Measurements from ENCODE around the gene RHEBL1.

The RHEBL1 gene

DNA sequence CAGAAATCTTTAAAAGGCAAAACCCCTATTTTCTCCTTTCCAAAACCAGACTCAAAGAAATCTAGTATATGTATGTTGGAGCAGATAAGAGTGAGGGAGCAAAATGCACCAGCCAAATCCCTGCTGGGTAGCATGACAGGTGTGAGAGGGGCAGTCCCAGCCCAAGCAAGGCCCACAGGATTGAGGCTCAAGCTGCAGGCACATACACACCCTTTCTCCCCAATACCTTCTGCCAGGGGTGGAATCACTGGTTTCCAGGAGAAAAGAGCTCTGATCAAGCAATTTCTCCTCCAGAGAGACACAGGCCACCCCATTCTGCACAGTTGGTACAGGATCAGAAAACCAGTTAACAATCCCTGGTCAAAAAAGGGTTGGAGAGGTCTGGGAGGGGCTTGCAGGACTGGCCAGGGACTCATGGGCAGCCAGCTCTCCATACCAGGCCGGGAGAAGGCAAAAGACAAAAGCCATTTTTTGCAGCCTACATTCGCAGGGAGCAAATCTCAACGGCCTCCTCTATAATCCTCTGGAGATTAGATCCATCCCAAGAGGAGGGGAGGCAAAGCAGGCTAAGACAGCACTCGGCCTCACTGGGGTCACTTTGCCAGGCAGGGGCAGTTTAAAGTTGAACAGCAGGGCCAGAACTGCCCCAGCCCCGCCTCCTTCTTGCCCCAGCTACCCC lies 11.3 kb downstream of the RHEBL1 start:
- no peak overlapping the region for H3K23ac ChIP-seq (ENCODE audit: low read depth, low read length, poor library complexity)
- no peak overlapping the region for H4K8ac ChIP-seq (ENCODE audit: low read depth, low read length)
- H3K79me1 ChIP-seq (ENCODE audit: low read depth, low read length): peaks cover 17% of the 10 kb centered on the region
- DNase-seq (ENCODE audit: low spot score): no peak
- H3K9me3 ChIP-seq (replicated peaks in 1 of 2; ENCODE audit: control insufficient read depth in 2 of 2, insufficient read depth in 1 of 2, low read depth in 1 of 2, low read length in 2 of 2): no peaks in the 10 kb centered on the region
- H3K36me3 ChIP-seq (replicated peaks in 1 of 2; ENCODE audit: control insufficient read depth in 2 of 2, insufficient read depth in 2 of 2, low read length in 2 of 2): peaks cover 20 to 44% of the 10 kb centered on the region in 2 donors
- peak overlapping the region; percentile 80 to 98 for H3K4me3 ChIP-seq (ENCODE audit: low read length in 2 of 2)
- H2AK5ac ChIP-seq (ENCODE audit: low read depth, low read length): no peak overlapping the region
- peak overlapping the region; percentile 95 for H3K4me2 ChIP-seq (ENCODE audit: insufficient read depth, low read length, poor library complexity, severe bottlenecking)
- H2BK12ac ChIP-seq (ENCODE audit: low read length): no peak overlapping the region
- H3K14ac ChIP-seq (ENCODE audit: low read length): no peak overlapping the region
- H3K9ac ChIP-seq (ENCODE audit: low read depth, low read length, poor library complexity): peak overlapping the region; percentile 81
- no peak overlapping the region for H3K4ac ChIP-seq (ENCODE audit: low read length)
- H3K27ac ChIP-seq (replicated peaks; ENCODE audit: low read length): no peak overlapping the region
- no peak overlapping the region for H2BK5ac ChIP-seq (ENCODE audit: low read length)
- no CpG with 5 or more reads among the region's 5 CpGs for WGBS, 2 donors (ENCODE audit: extremely low coverage in 2 of 2, insufficient read length in 2 of 2, insufficient replicate concordance in 1 of 2)
- no peak overlapping the region for H2BK120ac ChIP-seq (ENCODE audit: low read depth, low read length)
- H2AFZ ChIP-seq (ENCODE audit: low read length): no peak overlapping the region
- no peak overlapping the region for H4K91ac ChIP-seq (ENCODE audit: low read depth, low read length, poor library complexity)
- peaks cover 26 to 32% of the 10 kb centered on the region in 2 donors for H3K4me1 ChIP-seq (ENCODE audit: control insufficient read depth in 2 of 2, insufficient read depth in 1 of 2, low read depth in 1 of 2, low read length in 2 of 2)
- no peak overlapping the region for H3K18ac ChIP-seq (ENCODE audit: low read length)
- no peak overlapping the region for H2BK15ac ChIP-seq (ENCODE audit: low read length)
- no peaks in the 10 kb centered on the region for H3K27me3 ChIP-seq (ENCODE audit: control insufficient read depth in 3 of 3, insufficient read depth in 3 of 3, low read depth in 1 of 3, low read length in 3 of 3)

DNA sequence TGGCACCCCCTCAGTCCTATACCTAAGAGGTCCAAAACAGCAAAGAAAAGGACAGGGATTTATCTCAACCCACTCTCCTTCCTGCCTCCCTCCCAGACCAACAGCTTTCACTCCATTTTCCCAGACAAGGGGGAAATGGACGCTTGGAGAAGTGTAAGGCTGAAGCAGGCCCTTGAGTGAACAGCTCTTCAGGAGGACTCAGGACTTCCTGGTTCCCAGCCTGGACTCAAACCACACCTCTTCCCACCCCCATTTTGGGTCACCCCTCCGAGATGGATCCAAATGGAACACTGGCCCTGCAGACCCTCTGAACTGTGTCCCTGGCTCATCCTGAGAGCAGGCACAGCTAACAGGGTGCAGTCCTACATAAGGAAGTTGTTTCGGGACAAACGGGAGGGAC lies 11.9 kb downstream of the RHEBL1 start:
- peaks cover 26 to 32% of the 10 kb centered on the region in 2 donors for H3K4me1 ChIP-seq (ENCODE audit: control insufficient read depth in 2 of 2, insufficient read depth in 1 of 2, low read depth in 1 of 2, low read length in 2 of 2)
- H3K27ac ChIP-seq (replicated peaks; ENCODE audit: low read length): no peak overlapping the region
- H2BK120ac ChIP-seq (ENCODE audit: low read depth, low read length): no peak overlapping the region
- H3K4ac ChIP-seq (ENCODE audit: low read length): no peak overlapping the region
- H2BK5ac ChIP-seq (ENCODE audit: low read length): no peak overlapping the region
- H3K27me3 ChIP-seq (ENCODE audit: control insufficient read depth in 3 of 3, insufficient read depth in 3 of 3, low read depth in 1 of 3, low read length in 3 of 3): no peaks in the 10 kb centered on the region
- no CpG with 5 or more reads among the region's 4 CpGs for whole genome bisulfite sequencing, 2 donors (ENCODE audit: extremely low coverage in 2 of 2, insufficient read length in 2 of 2, insufficient replicate concordance in 1 of 2)
- H3K9ac ChIP-seq (ENCODE audit: low read depth, low read length, poor library complexity): peak overlapping the region; percentile 83
- DNase-seq (ENCODE audit: low spot score): no peak
- no peak overlapping the region for H3K14ac ChIP-seq (ENCODE audit: low read length)
- H3K9me3 ChIP-seq (replicated peaks in 1 of 2; ENCODE audit: control insufficient read depth in 2 of 2, insufficient read depth in 1 of 2, low read depth in 1 of 2, low read length in 2 of 2): no peaks in the 10 kb centered on the region
- H4K91ac ChIP-seq (ENCODE audit: low read depth, low read length, poor library complexity): no peak overlapping the region
- no peak overlapping the region for H2AK5ac ChIP-seq (ENCODE audit: low read depth, low read length)
- peak overlapping the region in 1 of 2 donors; percentile 80 for H3K4me3 ChIP-seq (ENCODE audit: low read length in 2 of 2)
- no peak overlapping the region for H3K23ac ChIP-seq (ENCODE audit: low read depth, low read length, poor library complexity)
- no peak overlapping the region for H2BK15ac ChIP-seq (ENCODE audit: low read length)
- no peak overlapping the region for H4K8ac ChIP-seq (ENCODE audit: low read depth, low read length)
- peaks cover 17% of the 10 kb centered on the region for H3K79me1 ChIP-seq (ENCODE audit: low read depth, low read length)
- H2AFZ ChIP-seq (ENCODE audit: low read length): no peak overlapping the region
- H3K36me3 ChIP-seq (replicated peaks in 1 of 2; ENCODE audit: control insufficient read depth in 2 of 2, insufficient read depth in 2 of 2, low read length in 2 of 2): peaks cover 26 to 50% of the 10 kb centered on the region in 2 donors
- H3K18ac ChIP-seq (ENCODE audit: low read length): no peak overlapping the region
- no peak overlapping the region for H2BK12ac ChIP-seq (ENCODE audit: low read length)
- H3K4me2 ChIP-seq (ENCODE audit: insufficient read depth, low read length, poor library complexity, severe bottlenecking): peak overlapping the region; percentile 95

DNA sequence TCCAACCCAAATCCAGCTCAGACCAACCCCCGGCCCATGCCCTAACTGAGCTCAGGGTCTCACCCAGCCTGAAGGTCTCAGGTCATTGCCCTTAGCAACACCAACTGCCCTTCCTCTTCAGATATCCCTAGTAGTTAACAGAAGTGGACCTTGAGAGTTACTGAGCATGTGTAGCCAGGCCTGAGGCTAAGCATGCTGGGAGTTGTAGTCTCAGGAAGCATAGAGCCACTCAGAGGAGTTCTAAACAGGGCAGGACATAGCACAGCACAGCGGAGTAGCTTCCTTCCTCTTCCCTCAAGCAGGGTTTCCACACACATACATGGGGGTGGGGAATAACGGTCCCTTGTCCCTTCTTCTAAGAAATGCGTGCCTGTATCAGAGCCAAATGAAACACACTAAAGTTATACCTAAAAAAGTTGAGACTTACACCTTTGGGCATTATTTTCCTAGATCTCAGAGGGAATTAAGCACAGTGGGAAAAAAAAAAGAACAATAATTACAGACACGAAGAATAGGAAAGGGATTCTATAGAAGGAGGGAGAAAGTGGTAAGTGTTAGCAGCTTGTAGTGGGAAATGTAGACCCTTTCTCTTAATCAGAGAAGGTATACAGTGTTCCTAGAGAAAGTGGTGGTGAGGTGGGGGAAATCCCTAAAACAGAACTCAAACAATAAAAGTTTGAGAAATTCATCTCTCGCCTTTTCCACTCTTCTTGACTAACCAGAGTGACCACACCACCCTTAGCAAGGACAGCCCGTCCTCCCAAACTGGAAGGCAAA lies 13.6 kb downstream of the RHEBL1 start:
- H2AK5ac ChIP-seq (ENCODE audit: low read depth, low read length): no peak overlapping the region
- H3K79me1 ChIP-seq (ENCODE audit: low read depth, low read length): peaks cover 17% of the 10 kb centered on the region
- H3K14ac ChIP-seq (ENCODE audit: low read length): no peak overlapping the region
- no peak overlapping the region for H2AFZ ChIP-seq (ENCODE audit: low read length)
- no peak overlapping the region for H3K27ac ChIP-seq (replicated peaks; ENCODE audit: low read length)
- H3K4me1 ChIP-seq (ENCODE audit: control insufficient read depth in 2 of 2, insufficient read depth in 1 of 2, low read depth in 1 of 2, low read length in 2 of 2): peaks cover 24 to 29% of the 10 kb centered on the region in 2 donors
- no peak overlapping the region for H2BK5ac ChIP-seq (ENCODE audit: low read length)
- DNase-seq (ENCODE audit: low spot score): no peak
- no peak overlapping the region for H2BK12ac ChIP-seq (ENCODE audit: low read length)
- no peak overlapping the region for H3K4me3 ChIP-seq (ENCODE audit: low read length in 2 of 2)
- H3K36me3 ChIP-seq (replicated peaks in 1 of 2; ENCODE audit: control insufficient read depth in 2 of 2, insufficient read depth in 2 of 2, low read length in 2 of 2): peaks cover 41 to 68% of the 10 kb centered on the region in 2 donors
- H2BK15ac ChIP-seq (ENCODE audit: low read length): no peak overlapping the region
- H3K4me2 ChIP-seq (ENCODE audit: insufficient read depth, low read length, poor library complexity, severe bottlenecking): no peak overlapping the region
- no peak overlapping the region for H4K91ac ChIP-seq (ENCODE audit: low read depth, low read length, poor library complexity)
- H3K27me3 ChIP-seq (ENCODE audit: control insufficient read depth in 3 of 3, insufficient read depth in 3 of 3, low read depth in 1 of 3, low read length in 3 of 3): no peaks in the 10 kb centered on the region
- no peak overlapping the region for H3K9ac ChIP-seq (ENCODE audit: low read depth, low read length, poor library complexity)
- H4K8ac ChIP-seq (ENCODE audit: low read depth, low read length): no peak overlapping the region
- no peak overlapping the region for H3K18ac ChIP-seq (ENCODE audit: low read length)
- H2BK120ac ChIP-seq (ENCODE audit: low read depth, low read length): no peak overlapping the region
- no peak overlapping the region for H3K4ac ChIP-seq (ENCODE audit: low read length)
- no CpG with 5 or more reads among the region's 7 CpGs for WGBS, 2 donors (ENCODE audit: extremely low coverage in 2 of 2, insufficient read length in 2 of 2, insufficient replicate concordance in 1 of 2)
- H3K9me3 ChIP-seq (replicated peaks in 1 of 2; ENCODE audit: control insufficient read depth in 2 of 2, insufficient read depth in 1 of 2, low read depth in 1 of 2, low read length in 2 of 2): no peaks in the 10 kb centered on the region
- H3K23ac ChIP-seq (ENCODE audit: low read depth, low read length, poor library complexity): no peak overlapping the region

DNA sequence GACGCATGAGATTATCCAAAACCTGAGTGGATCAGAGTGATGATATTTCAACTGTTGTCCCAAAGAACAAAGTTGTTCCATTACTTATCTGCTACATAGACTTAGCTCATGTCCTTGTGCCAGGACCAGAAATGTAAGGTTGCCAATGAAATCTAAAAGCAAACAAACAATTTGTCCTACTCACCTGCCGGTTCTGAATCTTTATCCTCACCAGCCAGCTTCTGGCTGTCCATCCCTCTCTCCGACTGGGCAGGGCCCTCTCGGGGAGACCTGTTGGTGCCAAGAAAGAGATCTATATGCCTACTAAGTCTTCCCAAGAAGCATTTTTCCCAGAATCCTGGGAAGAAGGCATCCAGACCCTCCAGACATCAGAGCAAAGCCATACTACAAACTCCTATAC lies 14.7 kb downstream of the RHEBL1 start:
- H2AFZ ChIP-seq (ENCODE audit: low read length): no peak overlapping the region
- no peak overlapping the region for H3K9ac ChIP-seq (ENCODE audit: low read depth, low read length, poor library complexity)
- DNase-seq (ENCODE audit: low spot score): no peak
- H3K18ac ChIP-seq (ENCODE audit: low read length): no peak overlapping the region
- no peaks in the 10 kb centered on the region for H3K9me3 ChIP-seq (replicated peaks in 1 of 2; ENCODE audit: control insufficient read depth in 2 of 2, insufficient read depth in 1 of 2, low read depth in 1 of 2, low read length in 2 of 2)
- H3K23ac ChIP-seq (ENCODE audit: low read depth, low read length, poor library complexity): no peak overlapping the region
- no peak overlapping the region for H2BK15ac ChIP-seq (ENCODE audit: low read length)
- H3K4me1 ChIP-seq (ENCODE audit: control insufficient read depth in 2 of 2, insufficient read depth in 1 of 2, low read depth in 1 of 2, low read length in 2 of 2): peaks cover 22 to 27% of the 10 kb centered on the region in 2 donors
- no peak overlapping the region for H2AK5ac ChIP-seq (ENCODE audit: low read depth, low read length)
- H3K14ac ChIP-seq (ENCODE audit: low read length): no peak overlapping the region
- H3K4me2 ChIP-seq (ENCODE audit: insufficient read depth, low read length, poor library complexity, severe bottlenecking): no peak overlapping the region
- H3K27me3 ChIP-seq (ENCODE audit: control insufficient read depth in 3 of 3, insufficient read depth in 3 of 3, low read depth in 1 of 3, low read length in 3 of 3): no peaks in the 10 kb centered on the region
- H2BK12ac ChIP-seq (ENCODE audit: low read length): no peak overlapping the region
- H3K4me3 ChIP-seq (ENCODE audit: low read length in 2 of 2): no peak overlapping the region
- no peak overlapping the region for H2BK120ac ChIP-seq (ENCODE audit: low read depth, low read length)
- no peak overlapping the region for H3K27ac ChIP-seq (replicated peaks; ENCODE audit: low read length)
- peaks cover 22% of the 10 kb centered on the region for H3K79me1 ChIP-seq (ENCODE audit: low read depth, low read length)
- no peak overlapping the region for H3K4ac ChIP-seq (ENCODE audit: low read length)
- no peak overlapping the region for H4K91ac ChIP-seq (ENCODE audit: low read depth, low read length, poor library complexity)
- no CpG with 5 or more reads among the region's 4 CpGs for WGBS, 2 donors (ENCODE audit: extremely low coverage in 2 of 2, insufficient read length in 2 of 2, insufficient replicate concordance in 1 of 2)
- no peak overlapping the region for H2BK5ac ChIP-seq (ENCODE audit: low read length)
- peaks cover 52 to 78% of the 10 kb centered on the region in 2 donors for H3K36me3 ChIP-seq (replicated peaks in 1 of 2; ENCODE audit: control insufficient read depth in 2 of 2, insufficient read depth in 2 of 2, low read length in 2 of 2)
- no peak overlapping the region for H4K8ac ChIP-seq (ENCODE audit: low read depth, low read length)
